H9 (cell line): ENCODE results near the gene GPC6. TPM values are rescaled to one million over a fixed set of nuclear protein-coding genes. Genes with fewer than 3 reads are reported as not detected.

ENCODE experiments used
- DNase-seq: peaks from one replicate; pipeline ENCODE4 v3.0.0-alpha.2; 2017
- H2AFZ ChIP-seq: one replicate; pipeline ENCODE4 v1.6.1; 2013; ENCODE audit warnings: mild to moderate bottlenecking, low read length, control low read depth, moderate library complexity
- H2AK5ac ChIP-seq: 2 replicates; pipeline ENCODE4 v1.6.1; 2013; ENCODE audit warnings: low read length, control low read depth, mixed read lengths; ENCODE audit not compliant: insufficient read length
- H2BK120ac ChIP-seq: one replicate; pipeline ENCODE4 v1.6.1; 2013; ENCODE audit warnings: low read depth, mild to moderate bottlenecking, low read length, control low read depth, inconsistent platforms; ENCODE audit not compliant: poor library complexity, severe bottlenecking
- H2BK12ac ChIP-seq: 2 replicates; pipeline ENCODE4 v1.6.1; 2013; ENCODE audit warnings: low read length, control low read depth, mixed read lengths, low read depth; ENCODE audit not compliant: insufficient read length
- H2BK15ac ChIP-seq: 2 replicates; pipeline ENCODE4 v1.6.1; 2013; ENCODE audit warnings: low read depth, low read length, control low read depth
- H2BK20ac ChIP-seq: one replicate; pipeline ENCODE4 v1.6.1; 2013; ENCODE audit warnings: low read depth, mild to moderate bottlenecking, low read length, control low read depth, inconsistent platforms; ENCODE audit not compliant: poor library complexity, severe bottlenecking
- H2BK5ac ChIP-seq: 2 replicates; pipeline ENCODE4 v1.6.1; 2013; ENCODE audit warnings: low read length, control low read depth, mixed read lengths; ENCODE audit not compliant: insufficient read length
- H3K14ac ChIP-seq: 2 replicates; pipeline ENCODE4 v1.6.1; 2013; ENCODE audit warnings: low read length, control low read depth; ENCODE audit not compliant: insufficient read depth
- H3K18ac ChIP-seq: 2 replicates; pipeline ENCODE4 v1.6.1; 2013; ENCODE audit warnings: low read depth, mild to moderate bottlenecking, mixed read lengths, low read length, control low read depth; ENCODE audit not compliant: insufficient read length
- H3K23ac ChIP-seq: 2 replicates; pipeline ENCODE4 v1.6.1; 2013; ENCODE audit warnings: low read length, control low read depth, mixed read lengths, low read depth; ENCODE audit not compliant: insufficient read length
- H3K23me2 ChIP-seq: 2 replicates; pipeline ENCODE4 v1.6.1; 2013; ENCODE audit warnings: low read depth, mild to moderate bottlenecking, mixed read lengths, low read length, control low read depth; ENCODE audit not compliant: insufficient read length, poor library complexity, severe bottlenecking
- H3K27ac ChIP-seq: 2 replicates; pipeline ENCODE4 v1.5.1; 2013; ENCODE audit warnings: low read length, control low read depth, mixed read lengths, low read depth; ENCODE audit not compliant: insufficient read length
- H3K27me3 ChIP-seq: 2 replicates; pipeline ENCODE4 v1.6.1; 2013; ENCODE audit warnings: low read length, control low read depth, inconsistent platforms; ENCODE audit not compliant: insufficient read depth
- H3K4ac ChIP-seq: 2 replicates; pipeline ENCODE4 v1.6.1; 2013; ENCODE audit warnings: low read depth, mild to moderate bottlenecking, control low read depth, inconsistent platforms, low read length, moderate library complexity
- H3K4me1 ChIP-seq: 2 replicates; pipeline ENCODE4 v1.6.1; 2013; ENCODE audit warnings: low read length, control low read depth, inconsistent platforms; ENCODE audit not compliant: insufficient read depth
- H3K4me2 ChIP-seq: 2 replicates; pipeline ENCODE4 v1.6.1; 2013; ENCODE audit warnings: low read length, control low read depth, mixed read lengths; ENCODE audit not compliant: insufficient read length, insufficient read depth
- H3K56ac ChIP-seq: 2 replicates; pipeline ENCODE4 v1.6.1; 2013; ENCODE audit warnings: low read depth, mild to moderate bottlenecking, mixed read lengths, low read length, control low read depth; ENCODE audit not compliant: insufficient read length
- H3K79me1 ChIP-seq: 2 replicates; pipeline ENCODE4 v1.6.1; 2013; ENCODE audit warnings: low read depth, mild to moderate bottlenecking, moderate library complexity, low read length, control low read depth, inconsistent platforms; ENCODE audit not compliant: insufficient read depth, poor library complexity, severe bottlenecking
- H3K79me2 ChIP-seq: 2 replicates; pipeline ENCODE4 v1.6.1; 2013; ENCODE audit warnings: low read length, control low read depth, inconsistent platforms; ENCODE audit not compliant: insufficient read depth
- H3K9ac ChIP-seq: 2 replicates; pipeline ENCODE4 v1.6.1; 2013; ENCODE audit warnings: low read length, control low read depth, mixed read lengths; ENCODE audit not compliant: insufficient read length; ENCODE audit errors: extremely low read depth
- H3K9me3 ChIP-seq: one replicate; pipeline ENCODE4 v1.6.1; 2013; ENCODE audit warnings: low read depth, low read length, inconsistent platforms; ENCODE audit not compliant: control insufficient read depth
- H3T11ph ChIP-seq: one replicate; pipeline ENCODE4 v1.6.1; 2013; ENCODE audit warnings: mild to moderate bottlenecking, low read length, control low read depth, inconsistent platforms
- H4K20me1 ChIP-seq: one replicate; pipeline ENCODE4 v1.6.1; 2013; ENCODE audit not compliant: control insufficient read depth, insufficient read length, insufficient read depth
- H4K5ac ChIP-seq: 2 replicates; pipeline ENCODE4 v1.6.1; 2013; ENCODE audit warnings: low read depth, mild to moderate bottlenecking, mixed read lengths, low read length, control low read depth; ENCODE audit not compliant: insufficient read length
- H4K8ac ChIP-seq: replicated peaks from 2 replicates; pipeline ENCODE4 v1.6.1; 2013; ENCODE audit warnings: low read length, control low read depth, mixed read lengths, low read depth; ENCODE audit not compliant: insufficient read length
- H4K91ac ChIP-seq: 2 replicates; pipeline ENCODE4 v1.6.1; 2013; ENCODE audit warnings: low read depth, mild to moderate bottlenecking, moderate library complexity, mixed read lengths, low read length, control low read depth; ENCODE audit not compliant: insufficient read length
- H3K27ac Mint-ChIP-seq, 3 experiments: 2 replicates in 2 of 3; 3 replicates in 1 of 3; pipeline ENCODE4 v1.8.0; 2020 to 2021; ENCODE audit warnings: mixed read lengths in 3 of 3, mild to moderate bottlenecking in 1 of 3, moderate library complexity in 1 of 3
- H3K27me3 Mint-ChIP-seq: 2 replicates; pipeline ENCODE4 v1.8.0; 2021; ENCODE audit warnings: low read depth, mild to moderate bottlenecking, moderate library complexity, mixed read lengths
- H3K36me3 Mint-ChIP-seq, 3 experiments: 2 replicates in 2 of 3; 3 replicates in 1 of 3; pipeline ENCODE4 v1.8.0; 2020 to 2021; ENCODE audit warnings: low read depth in 3 of 3, mixed read lengths in 3 of 3; ENCODE audit not compliant: insufficient read depth in 1 of 3
- H3K4me1 Mint-ChIP-seq, 2 experiments: 2 replicates each; pipeline ENCODE4 v1.8.0; 2020; ENCODE audit warnings: mixed read lengths in 2 of 2
- H3K4me3 Mint-ChIP-seq, 2 experiments: 2 replicates in 1 of 2; 3 replicates in 1 of 2; pipeline ENCODE4 v1.8.0; 2020 to 2021; ENCODE audit warnings: mild to moderate bottlenecking in 2 of 2, mixed read lengths in 2 of 2, moderate library complexity in 1 of 2
- H3K9me3 Mint-ChIP-seq, 2 experiments: 2 replicates in 1 of 2; 3 replicates in 1 of 2; pipeline ENCODE4 v1.8.0; 2020; ENCODE audit warnings: mild to moderate bottlenecking in 2 of 2, mixed read lengths in 2 of 2, moderate library complexity in 1 of 2
- CTCF ChIP-seq: fragments of 200-600 bp; sonication (generic); conservative IDR thresholded peaks from 3 replicates; pipeline ENCODE4 v1.8.0; 2021; ENCODE audit warnings: antibody characterized with exemption, mild to moderate bottlenecking
- WGBS: extraction: QIAGEN DNeasy Blood & Tissue Kit; methylation state at CpG from one replicate; pipeline ENCODE4 v1.1.7; 2013; ENCODE audit warnings: missing lambda C conversion rate, low lambda C conversion rate, mixed read lengths; ENCODE audit not compliant: insufficient read length; ENCODE audit errors: extremely low coverage; 5-methylcytosine and 5-hydroxymethylcytosine counted together
- total RNA-seq: library from RNA; stranded (reverse); gene quantifications from 2 replicates; pipeline ENCODE4 v1.2.1, GENCODE V29; 2021

Gene GPC6
- total RNA-seq, 1 experiment from 2014 or later: 15.6 TPM

GRCh38 chr13:94232956-94233355 lies 1006.3 kb downstream of the GPC6 start:
- no peak overlapping the region for H3K27ac ChIP-seq
- no peak overlapping the region for H4K91ac ChIP-seq
- H2AK5ac ChIP-seq: no peak overlapping the region
- DNase-seq: no peak
- no peaks in the 10 kb centered on the region for H3K27me3 ChIP-seq
- no peaks in the 10 kb centered on the region for H3K9me3 ChIP-seq
- H4K5ac ChIP-seq: no peak overlapping the region
- H2BK120ac ChIP-seq: no peak overlapping the region
- no peaks in the 10 kb centered on the region for H3K4me1 ChIP-seq
- H3K79me1 ChIP-seq: no peaks in the 10 kb centered on the region
- WGBS: no CpG with 5 or more reads among the region's 2 CpGs
- no peak overlapping the region for H3K18ac ChIP-seq
- Mint-ChIP-seq H3K9me3 (no peaks in the 10 kb centered on the region), H3K36me3 (no peaks in the 10 kb centered on the region), H3K27ac (no peak overlapping the region), H3K4me1 (peaks cover 7 to 8% of the 10 kb centered on the region in 2 experiments), H3K27me3 (no peaks in the 10 kb centered on the region), H3K4me3 (no peak overlapping the region)
- no peaks in the 10 kb centered on the region for H3K23me2 ChIP-seq
- H3K4me2 ChIP-seq: no peak overlapping the region
- no peak overlapping the region for H2BK12ac ChIP-seq
- H3K4ac ChIP-seq: no peak overlapping the region
- no peak overlapping the region for H2AFZ ChIP-seq
- H3K56ac ChIP-seq: no peak overlapping the region
- TF ChIP-seq CTCF: no peak
- H4K8ac ChIP-seq: no peak overlapping the region
- no peak overlapping the region for H3K14ac ChIP-seq
- no peaks in the 10 kb centered on the region for H3K79me2 ChIP-seq
- no peak overlapping the region for H3K9ac ChIP-seq
- H2BK20ac ChIP-seq: no peak overlapping the region
- H3T11ph ChIP-seq: no peak overlapping the region
- H2BK15ac ChIP-seq: no peak overlapping the region
- H4K20me1 ChIP-seq: no peaks in the 10 kb centered on the region
- H2BK5ac ChIP-seq: no peak overlapping the region
- no peak overlapping the region for H3K23ac ChIP-seq
